Measurements from ENCODE around the gene SMAD4. TPM values are rescaled to one million over a fixed set of nuclear protein-coding genes. Genes with fewer than 3 reads are reported as not detected.
"Not testable (repeated sequence)": the region's sequence is repeated elsewhere in the genome, so short reads cannot be mapped to it uniquely, and the experiment has no call there.

Gene SMAD4
- total RNA-seq, 1 donor from 2014 or later, result 75.1 TPM

DNA sequence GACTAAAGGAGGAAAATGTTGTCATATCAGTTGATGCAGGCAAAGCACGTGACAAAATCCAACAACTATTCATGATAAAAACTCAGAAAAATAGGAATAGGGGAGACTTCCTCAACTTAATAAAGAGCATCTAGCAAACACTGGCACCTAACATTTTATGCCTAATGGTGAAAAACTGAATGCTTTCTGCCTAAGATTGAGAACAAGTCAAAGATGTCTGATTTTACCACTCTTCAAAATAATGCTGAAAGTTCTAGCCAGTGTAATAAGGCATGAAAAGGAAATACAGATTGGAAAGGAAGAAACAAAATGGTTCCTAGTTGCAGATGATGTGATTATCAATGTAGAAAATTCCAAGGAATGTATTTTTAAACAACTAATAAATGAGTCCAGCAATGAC is 58.4 kb downstream of the SMAD4 start:
- no peak overlapping the region for H3K4me3 ChIP-seq
- no peaks in the 10 kb centered on the region for H3K4me1 ChIP-seq
- H3K27ac ChIP-seq, result no peak overlapping the region
- TF ChIP-seq POLR2AphosphoS5 (IDR thresholded peaks at IDR 0.05; ENCODE audit: insufficient read depth in 1 of 2, low read depth in 1 of 2), result no peak
- no peak for TF ChIP-seq POLR2A (IDR thresholded peaks at IDR 0.05)
- TF ChIP-seq CTCF (IDR thresholded peaks at IDR 0.05), result no peak
- H3K27me3 ChIP-seq, result no peaks in the 10 kb centered on the region
- no peak for DNase-seq (ENCODE audit: extremely low spot score in 2 of 2)
- intact Hi-C loops (cut with DNase I), result no loop called here
- H3K36me3 ChIP-seq, result peaks cover 0 to 25% of the 10 kb centered on the region in 2 donors
- H3K9me3 ChIP-seq, result no peaks in the 10 kb centered on the region

- Histone ChIP-seq H3K4me3 (no peak overlapping the region), H3K27me3 (no peaks in the 10 kb centered on the region), H3K36me3 (peaks cover 0 to 16% of the 10 kb centered on the region in 2 donors), H3K9me3 (no peaks in the 10 kb centered on the region), H3K4me1 (no peaks in the 10 kb centered on the region), H3K27ac (no peak overlapping the region)
- DNase-seq (ENCODE audit: extremely low spot score in 2 of 2), result no peak
- TF ChIP-seq CTCF (IDR thresholded peaks at IDR 0.05) (no peak), POLR2A (IDR thresholded peaks at IDR 0.05) (no peak), POLR2AphosphoS5 (IDR thresholded peaks at IDR 0.05; ENCODE audit: insufficient read depth in 1 of 2, low read depth in 1 of 2) (no peak)
- intact Hi-C loops (cut with DNase I), result no loop called here
Measured at GRCh38 chr18:51089691-51090090, 59.7 kb downstream of the SMAD4 start.

DNA sequence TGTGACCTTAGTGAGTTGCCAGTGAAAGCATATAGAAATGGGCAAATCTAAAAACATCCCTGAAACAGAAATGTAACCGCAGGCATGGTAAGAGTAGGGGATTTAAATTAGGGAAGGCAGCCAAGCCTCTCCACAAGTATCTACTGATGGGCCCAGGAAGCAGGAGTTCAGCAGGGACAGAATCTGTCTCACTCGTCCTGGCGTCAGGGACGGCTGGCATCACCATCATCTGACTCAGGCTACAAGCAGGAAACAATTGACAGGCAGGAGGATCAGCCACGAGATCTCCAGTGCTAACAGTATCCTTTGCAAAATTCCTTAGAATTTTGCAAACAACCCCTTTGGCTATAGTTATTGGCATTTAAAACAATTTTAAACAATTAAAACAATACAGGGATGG is 61.3 kb downstream of the SMAD4 start:
- Histone ChIP-seq H3K4me3 (no peak overlapping the region), H3K27me3 (no peaks in the 10 kb centered on the region), H3K4me1 (no peaks in the 10 kb centered on the region), H3K36me3 (peaks cover 0 to 3% of the 10 kb centered on the region in 2 donors), H3K27ac (no peak overlapping the region), H3K9me3 (no peaks in the 10 kb centered on the region)
- intact Hi-C loops (cut with DNase I), result no loop called here
- TF ChIP-seq CTCF (IDR thresholded peaks at IDR 0.05) (no peak), POLR2AphosphoS5 (IDR thresholded peaks at IDR 0.05; ENCODE audit: insufficient read depth in 1 of 2, low read depth in 1 of 2) (no peak)
- no peak for DNase-seq (ENCODE audit: extremely low spot score in 2 of 2)

DNA sequence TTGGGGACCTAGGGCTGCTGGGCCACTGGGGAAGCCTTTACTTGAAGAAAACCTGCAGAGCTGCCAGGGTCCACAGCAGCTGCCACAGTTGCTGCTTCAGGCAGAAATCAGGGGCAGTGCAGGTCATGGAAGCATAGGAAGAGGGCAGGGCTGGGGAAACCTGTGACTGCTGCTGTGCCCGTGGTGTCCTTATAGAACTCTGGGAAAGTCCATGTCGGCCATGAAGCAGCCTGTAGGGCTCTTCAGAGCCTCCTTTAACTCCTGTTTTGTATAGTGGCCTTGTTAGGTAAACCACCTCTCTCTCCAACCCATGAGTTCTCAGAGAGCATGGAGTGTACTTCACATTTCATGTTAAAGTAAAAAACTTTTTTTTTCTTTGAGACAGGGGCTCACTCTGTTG is 62.1 kb downstream of the SMAD4 start:
- TF ChIP-seq POLR2AphosphoS5 (IDR thresholded peaks at IDR 0.05; ENCODE audit: insufficient read depth in 1 of 2, low read depth in 1 of 2) (no peak), CTCF (IDR thresholded peaks at IDR 0.05) (no peak), POLR2A (IDR thresholded peaks at IDR 0.05) (no peak)
- H3K27me3 ChIP-seq, result no peaks in the 10 kb centered on the region
- no peaks in the 10 kb centered on the region for H3K4me1 ChIP-seq
- H3K36me3 ChIP-seq, result no peaks in the 10 kb centered on the region
- no peaks in the 10 kb centered on the region for H3K9me3 ChIP-seq
- no peak for DNase-seq (ENCODE audit: extremely low spot score in 2 of 2)
- no peak overlapping the region for H3K4me3 ChIP-seq
- intact Hi-C loops (cut with DNase I), result no loop called here
- no peak overlapping the region for H3K27ac ChIP-seq

GRCh38 chr18:51092967-51093366 is 63.0 kb downstream of the SMAD4 start:
- H3K36me3 ChIP-seq; DNase-seq (ENCODE audit: extremely low spot score in 2 of 2); H3K27me3 ChIP-seq; H3K27ac ChIP-seq; H3K4me3 ChIP-seq; intact Hi-C loops (cut with DNase I); H3K9me3 ChIP-seq; H3K4me1 ChIP-seq: not testable (repeated sequence)
